HCT116 (cell line): ENCODE measurements around the gene NUDT16L1. TPM values are rescaled to one million over a fixed set of nuclear protein-coding genes. Genes with fewer than 3 reads are reported as not detected.

Source experiments
- ATAC-seq: fragments of 200-7000 bp; cut with Tn5 transposase; 2 replicates; pipeline ENCODE4 v1.9.1; 2020; ENCODE audit warnings: mild to moderate bottlenecking, moderate library complexity
- BruUV-seq: library from RNA; stranded (reverse); fragments of 400-500 nt; replicated peaks from 2 replicates; lab custom pipeline; 2021; lab: Mats Ljungman, UMichigan
- CTCF ChIA-PET: fragments of 300-600 bp; sonication (Branson Sonifier 250); formaldehyde crosslinking; loops from one replicate; lab custom pipeline; 2021; ENCODE audit warnings: antibody characterized with exemption; lab: Charles Lee
- POLR2A ChIA-PET: fragments of 300-600, 350-600 bp; sonication (Branson Sonifier 250); formaldehyde crosslinking; loops from one replicate; lab custom pipeline; 2021; ENCODE audit warnings: antibody characterized with exemption; lab: Charles Lee
- RAD21 ChIA-PET, 2 experiments: fragments of 300-600 bp; sonication (Branson Sonifier 250); formaldehyde crosslinking; loops; one replicate each; lab custom pipeline; 2023; ENCODE audit warnings: low total read pairs in 2 of 2; ENCODE audit not compliant: uncharacterized antibody in 2 of 2, unreplicated experiment in 2 of 2, low non-redundant PET in 1 of 2; lab: Charles Lee
- DNase-seq: peaks from one replicate; pipeline ENCODE4 v3.0.0-alpha.2; 2010; ENCODE audit warnings: low read depth, low spot score
- H2AFZ ChIP-seq: fragments of 200-600 bp; shearing (Covaris generic), sonication (generic); 2 replicates; pipeline ENCODE4 v1.6.1; 2017; ENCODE audit warnings: low read depth, mixed run types, mixed read lengths, antibody characterized with exemption, low read length; ENCODE audit not compliant: poor library complexity, severe bottlenecking
- H3K27ac ChIP-seq: 2 replicates; pipeline ENCODE4 v1.5.1; 2012; ENCODE audit warnings: low read depth, low read length
- H3K27me3 ChIP-seq: fragments of 200-600 bp; sonication (generic); 2 replicates; pipeline ENCODE4 v1.6.1; 2016; ENCODE audit warnings: mixed run types, low read length, mixed read lengths; ENCODE audit not compliant: insufficient read depth
- H3K36me3 ChIP-seq, 2 experiments: fragments of 200-500 bp in 1 of 2; fragments of 200-600 bp in 1 of 2; sonication (Bioruptor generic) in 1 of 2; sonication (generic) in 1 of 2; 2 replicates each; pipeline versions ENCODE4 v1.5.1 to v1.6.1; 2014 to 2016; ENCODE audit warnings: low read length in 2 of 2, inconsistent platforms in 1 of 2, mixed read lengths in 1 of 2, mixed run types in 1 of 2; ENCODE audit not compliant: insufficient read depth in 2 of 2, control insufficient read depth in 1 of 2
- H3K4me1 ChIP-seq, 2 experiments: fragments of 200-600 bp in 1 of 2; sonication (generic) in 1 of 2; 2 replicates each; pipeline versions ENCODE4 v1.5.1 to v1.6.1; 2012 to 2017; ENCODE audit warnings: low read length in 2 of 2, inconsistent platforms in 1 of 2, mild to moderate bottlenecking in 1 of 2, mixed read lengths in 1 of 2, mixed run types in 1 of 2, moderate library complexity in 1 of 2; ENCODE audit not compliant: insufficient read depth in 2 of 2, control insufficient read depth in 1 of 2
- H3K4me2 ChIP-seq: fragments of 200-600 bp; sonication (generic); 2 replicates; pipeline ENCODE4 v1.6.1; 2017; ENCODE audit warnings: mixed run types, low read length, mixed read lengths
- H3K4me3 ChIP-seq, 2 experiments: fragments of 200-600 bp in 1 of 2; sonication (generic) in 1 of 2; replicated peaks in 1 of 2; 2 replicates each; pipeline ENCODE4 v1.5.1; 2011 to 2016; ENCODE audit warnings: low read length in 2 of 2, control low read depth in 1 of 2, low read depth in 1 of 2, mild to moderate bottlenecking in 1 of 2, mixed read lengths in 1 of 2, mixed run types in 1 of 2
- H3K79me2 ChIP-seq: fragments of 200-600 bp; sonication (generic); 2 replicates; pipeline ENCODE4 v1.6.1; 2017; ENCODE audit warnings: mild to moderate bottlenecking, mixed run types, low read length, moderate library complexity, mixed read lengths; ENCODE audit not compliant: insufficient read depth
- H3K9ac ChIP-seq: fragments of 200-600 bp; sonication (generic); 2 replicates; pipeline ENCODE4 v1.6.1; 2016; ENCODE audit warnings: low read length, mixed read lengths
- H3K9me2 ChIP-seq: fragments of 200-600 bp; sonication (generic), shearing (Covaris generic); 2 replicates; pipeline ENCODE4 v1.6.1; 2017; ENCODE audit warnings: mixed run types, mild to moderate bottlenecking, moderate library complexity; ENCODE audit not compliant: insufficient read depth
- H3K9me3 ChIP-seq, 2 experiments: fragments of 200-500 bp in 1 of 2; fragments of 200-600 bp in 1 of 2; sonication (Bioruptor generic) in 1 of 2; sonication (generic) in 1 of 2; 2 replicates each; pipeline ENCODE4 v1.6.1; 2014 to 2017; ENCODE audit warnings: low read length in 2 of 2, mixed read lengths in 2 of 2, inconsistent platforms in 1 of 2, low read depth in 1 of 2, mild to moderate bottlenecking in 1 of 2, mixed run types in 1 of 2, moderate library complexity in 1 of 2; ENCODE audit not compliant: control insufficient read depth in 1 of 2, insufficient read depth in 1 of 2
- H4K20me1 ChIP-seq: fragments of 200-600 bp; sonication (generic), shearing (Covaris generic); 2 replicates; pipeline ENCODE4 v1.6.1; 2017; ENCODE audit warnings: mixed run types, mild to moderate bottlenecking, moderate library complexity; ENCODE audit not compliant: insufficient read depth
- CBX3 ChIP-seq: IDR thresholded peaks from 2 replicates; pipeline ENCODE4 v1.6.1; 2012; ENCODE audit warnings: low read depth
- CTCF ChIP-seq, 3 experiments: fragments of 200-600 bp in 1 of 3; sonication (generic) in 1 of 3; IDR thresholded peaks in 2 of 3; conservative IDR thresholded peaks in 1 of 3; 2 replicates each; pipeline ENCODE4 v1.5.1; 2012 to 2017; ENCODE audit warnings: low read depth in 2 of 3, low read length in 2 of 3, antibody characterized with exemption in 1 of 3, borderline replicate concordance in 1 of 3, control low read depth in 1 of 3, mild to moderate bottlenecking in 1 of 3, mixed read lengths in 1 of 3, mixed run types in 1 of 3, moderate library complexity in 1 of 3; ENCODE audit not compliant: insufficient read depth in 1 of 3
- ELF1 ChIP-seq: IDR thresholded peaks from 2 replicates; pipeline ENCODE4 v1.6.1; 2012; ENCODE audit warnings: low read depth, borderline replicate concordance
- EZH2 ChIP-seq: fragments of 200-600 bp; sonication (generic); IDR thresholded peaks from 2 replicates; pipeline ENCODE4 v1.6.1; 2017; ENCODE audit warnings: antibody characterized with exemption, mixed run types
- FOSL1 ChIP-seq: IDR thresholded peaks from 2 replicates; pipeline ENCODE4 v1.6.1; 2012; ENCODE audit warnings: low read depth
- JUND ChIP-seq: IDR thresholded peaks from 2 replicates; pipeline ENCODE4 v1.6.1; 2012
- POLR2A ChIP-seq: IDR thresholded peaks from 2 replicates; pipeline ENCODE4 v1.7.0; 2011; ENCODE audit warnings: borderline replicate concordance; ENCODE audit not compliant: insufficient read depth, insufficient read length; ENCODE audit errors: extremely low read depth
- POLR2AphosphoS5 ChIP-seq: IDR thresholded peaks from 2 replicates; pipeline ENCODE4 v1.6.1; 2011; ENCODE audit warnings: mild to moderate bottlenecking, low read depth, low read length, moderate library complexity
- RAD21 ChIP-seq: IDR thresholded peaks from 2 replicates; pipeline ENCODE4 v1.6.1; 2012; ENCODE audit warnings: low read depth, mild to moderate bottlenecking
- SIN3A ChIP-seq: IDR thresholded peaks from 2 replicates; pipeline ENCODE4 v1.6.1; 2012; ENCODE audit warnings: low read depth
- SP1 ChIP-seq: IDR thresholded peaks from 2 replicates; pipeline ENCODE4 v1.6.1; 2012; ENCODE audit warnings: low read depth
- intact Hi-C: fragments of 100-400 bp; cut with micrococcal nuclease; formaldehyde crosslinking; loops from 2 replicates; pipeline ENCODE4 v1.10.0; 2022
- total RNA-seq: library from RNA; stranded (reverse); gene quantifications from one replicate; pipeline ENCODE4 v1.2.1, GENCODE V29; 2021; ENCODE audit not compliant: unreplicated experiment

Gene NUDT16L1
- total RNA-seq, 1 experiment from 2014 or later: 23.4 TPM

- H3K9ac ChIP-seq: no peak overlapping the region
- H3K79me2 ChIP-seq: no peaks in the 10 kb centered on the region
- DNase-seq (no peak), ATAC-seq (peak; percentile 76)
- intact Hi-C loops: no loop called here
- ChIA-PET CTCF (interaction anchor here (0.7 kb wide), 1 partner anchor 58 kb away, joined by 3 read pairs; the partner anchor contains the start of gene MGRN1), POLR2A (no interaction called here), RAD21 (no interaction called here)
- no peak overlapping the region for H3K4me3 ChIP-seq
- no peak overlapping the region for H3K4me2 ChIP-seq
- H3K9me2 ChIP-seq: no peaks in the 10 kb centered on the region
- H3K9me3 ChIP-seq: no peaks in the 10 kb centered on the region
- TF ChIP-seq RAD21 (0 out of 2 replicates have a peak, but pooled peaks have one; percentile 28), CTCF (IDR thresholded peaks at IDR 0.05 in 2 of 3, conservative IDR thresholded peaks at IDR 0.05 in 1 of 3; ENCODE audit: borderline replicate concordance in 1 of 3, insufficient read depth in 1 of 3, low read depth in 2 of 3, low read length in 2 of 3) (peak; percentile 20 to 60 (median 59); a peak in 4 of 6 replicates), ELF1 (no peak)
- H3K27ac ChIP-seq: no peak overlapping the region
- no peaks in the 10 kb centered on the region for H3K27me3 ChIP-seq
- BruUV-seq: no TSS peak
- H2AFZ ChIP-seq: no peak overlapping the region
- H4K20me1 ChIP-seq: no peaks in the 10 kb centered on the region
- H3K4me1 ChIP-seq: no peaks in the 10 kb centered on the region
- peaks cover 0 to 7% of the 10 kb centered on the region in 2 experiments; a peak in 1 of 4 replicates for H3K36me3 ChIP-seq
Observed at GRCh38 chr16:4682616-4683254, 10.6 kb upstream of the NUDT16L1 start.

- RAD21 ChIA-PET: no interaction called here
- Histone ChIP-seq H3K4me1 (no peaks in the 10 kb centered on the region), H3K36me3 (peaks cover 0 to 7% of the 10 kb centered on the region in 2 experiments; a peak in 1 of 4 replicates), H3K9me2 (no peaks in the 10 kb centered on the region), H2AFZ (no peak overlapping the region), H3K9me3 (no peaks in the 10 kb centered on the region), H3K79me2 (no peaks in the 10 kb centered on the region), H3K27me3 (no peaks in the 10 kb centered on the region), H4K20me1 (no peaks in the 10 kb centered on the region), H3K9ac (no peak overlapping the region), H3K27ac (no peak overlapping the region), H3K4me3 (no peak overlapping the region), H3K4me2 (no peak overlapping the region)
- intact Hi-C loops: no loop called here
- no peak for DNase-seq
- ATAC-seq: no peak; the same call in 1 of the 2 replicates
- BruUV-seq: no TSS peak
- POLR2A ChIA-PET: no interaction called here
- TF ChIP-seq POLR2AphosphoS5 (no peak), FOSL1 (no peak), POLR2A (no peak), SP1 (no peak), EZH2 (no peak), ELF1 (no peak), RAD21 (no peak), CBX3 (no peak), JUND (no peak), SIN3A (no peak)
- CTCF ChIA-PET: interaction anchor here (0.7 kb wide), 1 partner anchor 59 kb away, joined by 3 read pairs; the partner anchor contains the start of gene MGRN1
Observed at GRCh38 chr16:4683255-4684057, 9.9 kb upstream of the NUDT16L1 start.
